GM23338 (cell line): ENCODE data around the gene ITGA4.

Experiments used
- EZH2 ChIP-seq: fragments of 200-600 bp; sonication (generic); IDR thresholded peaks from one replicate; pipeline ENCODE4 v1.8.0; 2017; ENCODE audit warnings: antibody characterized with exemption, mild to moderate bottlenecking, low read depth; ENCODE audit not compliant: unreplicated experiment
- EZH2phosphoT487 ChIP-seq: fragments of 200-600 bp; sonication (generic); IDR thresholded peaks from one replicate; pipeline ENCODE4 v1.8.1; 2018; ENCODE audit warnings: antibody characterized with exemption; ENCODE audit not compliant: unreplicated experiment
- JUNB ChIP-seq: IDR thresholded peaks from one replicate; pipeline ENCODE4 v1.6.1; 2016; ENCODE audit warnings: antibody characterized with exemption; ENCODE audit not compliant: unreplicated experiment
- NANOG ChIP-seq: IDR thresholded peaks from 2 replicates; pipeline ENCODE4 v1.6.1; 2016; ENCODE audit warnings: antibody characterized with exemption, borderline replicate concordance
- POLR2AphosphoS5 ChIP-seq: IDR thresholded peaks from 2 replicates; pipeline ENCODE4 v1.6.1; 2016; ENCODE audit warnings: antibody characterized with exemption, low read depth
- ZNF331 ChIP-seq: fragments of 250-450 bp; sonication (Bioruptor Pico); IDR thresholded peaks from 2 replicates; pipeline ENCODE4 v1.5.0; 2020; ENCODE audit warnings: low read depth, mild to moderate bottlenecking, moderate library complexity
- TF ChIP-seq, protein P1 (sequence below), 2 experiments: fragments of 200-600 bp in 1 of 2; sonication (generic) in 1 of 2; conservative IDR thresholded peaks; 2 replicates each; pipeline versions ENCODE4 v1.5.1 to v1.6.1; 2016 to 2017; ENCODE audit warnings: antibody characterized with exemption in 2 of 2, low read depth in 2 of 2, mild to moderate bottlenecking in 2 of 2, moderate library complexity in 1 of 2
- TF ChIP-seq, protein P2 (sequence below): IDR thresholded peaks from 2 replicates; pipeline ENCODE4 v1.6.1; 2016; ENCODE audit warnings: antibody characterized with exemption
- TF ChIP-seq, protein P3 (sequence below): IDR thresholded peaks from one replicate; pipeline ENCODE4 v1.6.1; 2018; ENCODE audit warnings: antibody characterized with exemption; ENCODE audit not compliant: unreplicated experiment

DNA sequence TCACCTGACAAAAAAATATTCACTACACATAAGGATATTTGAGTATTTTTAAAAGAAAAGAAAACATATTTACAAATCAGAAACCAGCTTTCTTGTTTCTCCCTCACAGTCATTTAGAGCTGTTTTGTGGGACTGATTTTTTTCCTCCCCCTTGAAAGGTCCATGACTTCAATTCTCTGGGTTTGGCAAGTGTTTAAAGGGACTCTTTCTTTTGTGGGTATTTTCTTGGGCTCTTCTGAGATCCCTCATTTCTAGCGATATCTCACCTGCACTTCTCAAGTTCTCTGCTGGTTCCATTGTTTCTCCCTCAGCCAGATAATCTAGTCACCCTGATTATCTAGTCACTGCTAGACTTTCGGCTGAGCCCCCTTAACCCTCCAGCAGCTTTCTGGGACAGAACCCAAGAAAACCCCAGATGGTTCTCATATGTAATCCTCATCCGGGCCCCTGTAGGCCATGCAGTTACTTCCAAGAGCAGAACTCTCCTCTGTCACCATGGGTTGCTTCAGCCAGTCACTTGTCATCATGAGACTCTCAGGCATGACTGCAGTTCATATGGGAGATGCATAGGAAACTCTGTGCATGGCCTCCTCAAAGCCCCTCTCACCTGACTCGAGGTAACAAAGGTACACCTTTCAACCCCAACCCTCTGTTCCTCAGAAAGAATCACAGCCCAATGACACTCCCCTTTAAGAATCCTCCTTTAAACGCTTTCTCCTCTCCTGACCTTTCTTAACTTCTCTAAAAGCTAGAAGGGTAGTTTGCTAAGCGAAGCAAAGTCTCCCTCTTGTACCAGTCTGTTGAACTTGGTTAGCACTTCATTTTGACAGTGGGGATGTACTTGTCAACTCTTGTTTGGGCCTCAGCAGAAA lies 36.7 kb upstream of the ITGA4 start:
- TF ChIP-seq POLR2AphosphoS5 = no peak
- TF ChIP-seq, protein P1, sequence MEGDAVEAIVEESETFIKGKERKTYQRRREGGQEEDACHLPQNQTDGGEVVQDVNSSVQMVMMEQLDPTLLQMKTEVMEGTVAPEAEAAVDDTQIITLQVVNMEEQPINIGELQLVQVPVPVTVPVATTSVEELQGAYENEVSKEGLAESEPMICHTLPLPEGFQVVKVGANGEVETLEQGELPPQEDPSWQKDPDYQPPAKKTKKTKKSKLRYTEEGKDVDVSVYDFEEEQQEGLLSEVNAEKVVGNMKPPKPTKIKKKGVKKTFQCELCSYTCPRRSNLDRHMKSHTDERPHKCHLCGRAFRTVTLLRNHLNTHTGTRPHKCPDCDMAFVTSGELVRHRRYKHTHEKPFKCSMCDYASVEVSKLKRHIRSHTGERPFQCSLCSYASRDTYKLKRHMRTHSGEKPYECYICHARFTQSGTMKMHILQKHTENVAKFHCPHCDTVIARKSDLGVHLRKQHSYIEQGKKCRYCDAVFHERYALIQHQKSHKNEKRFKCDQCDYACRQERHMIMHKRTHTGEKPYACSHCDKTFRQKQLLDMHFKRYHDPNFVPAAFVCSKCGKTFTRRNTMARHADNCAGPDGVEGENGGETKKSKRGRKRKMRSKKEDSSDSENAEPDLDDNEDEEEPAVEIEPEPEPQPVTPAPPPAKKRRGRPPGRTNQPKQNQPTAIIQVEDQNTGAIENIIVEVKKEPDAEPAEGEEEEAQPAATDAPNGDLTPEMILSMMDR (conservative IDR thresholded peaks at IDR 0.05; ENCODE audit: low read depth in 2 of 2) = no peak
- TF ChIP-seq EZH2phosphoT487 = no peak
- no peak for TF ChIP-seq EZH2
- TF ChIP-seq, protein P2, sequence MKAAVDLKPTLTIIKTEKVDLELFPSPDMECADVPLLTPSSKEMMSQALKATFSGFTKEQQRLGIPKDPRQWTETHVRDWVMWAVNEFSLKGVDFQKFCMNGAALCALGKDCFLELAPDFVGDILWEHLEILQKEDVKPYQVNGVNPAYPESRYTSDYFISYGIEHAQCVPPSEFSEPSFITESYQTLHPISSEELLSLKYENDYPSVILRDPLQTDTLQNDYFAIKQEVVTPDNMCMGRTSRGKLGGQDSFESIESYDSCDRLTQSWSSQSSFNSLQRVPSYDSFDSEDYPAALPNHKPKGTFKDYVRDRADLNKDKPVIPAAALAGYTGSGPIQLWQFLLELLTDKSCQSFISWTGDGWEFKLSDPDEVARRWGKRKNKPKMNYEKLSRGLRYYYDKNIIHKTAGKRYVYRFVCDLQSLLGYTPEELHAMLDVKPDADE = no peak
- TF ChIP-seq ZNF331 = no peak
- TF ChIP-seq, protein P3, sequence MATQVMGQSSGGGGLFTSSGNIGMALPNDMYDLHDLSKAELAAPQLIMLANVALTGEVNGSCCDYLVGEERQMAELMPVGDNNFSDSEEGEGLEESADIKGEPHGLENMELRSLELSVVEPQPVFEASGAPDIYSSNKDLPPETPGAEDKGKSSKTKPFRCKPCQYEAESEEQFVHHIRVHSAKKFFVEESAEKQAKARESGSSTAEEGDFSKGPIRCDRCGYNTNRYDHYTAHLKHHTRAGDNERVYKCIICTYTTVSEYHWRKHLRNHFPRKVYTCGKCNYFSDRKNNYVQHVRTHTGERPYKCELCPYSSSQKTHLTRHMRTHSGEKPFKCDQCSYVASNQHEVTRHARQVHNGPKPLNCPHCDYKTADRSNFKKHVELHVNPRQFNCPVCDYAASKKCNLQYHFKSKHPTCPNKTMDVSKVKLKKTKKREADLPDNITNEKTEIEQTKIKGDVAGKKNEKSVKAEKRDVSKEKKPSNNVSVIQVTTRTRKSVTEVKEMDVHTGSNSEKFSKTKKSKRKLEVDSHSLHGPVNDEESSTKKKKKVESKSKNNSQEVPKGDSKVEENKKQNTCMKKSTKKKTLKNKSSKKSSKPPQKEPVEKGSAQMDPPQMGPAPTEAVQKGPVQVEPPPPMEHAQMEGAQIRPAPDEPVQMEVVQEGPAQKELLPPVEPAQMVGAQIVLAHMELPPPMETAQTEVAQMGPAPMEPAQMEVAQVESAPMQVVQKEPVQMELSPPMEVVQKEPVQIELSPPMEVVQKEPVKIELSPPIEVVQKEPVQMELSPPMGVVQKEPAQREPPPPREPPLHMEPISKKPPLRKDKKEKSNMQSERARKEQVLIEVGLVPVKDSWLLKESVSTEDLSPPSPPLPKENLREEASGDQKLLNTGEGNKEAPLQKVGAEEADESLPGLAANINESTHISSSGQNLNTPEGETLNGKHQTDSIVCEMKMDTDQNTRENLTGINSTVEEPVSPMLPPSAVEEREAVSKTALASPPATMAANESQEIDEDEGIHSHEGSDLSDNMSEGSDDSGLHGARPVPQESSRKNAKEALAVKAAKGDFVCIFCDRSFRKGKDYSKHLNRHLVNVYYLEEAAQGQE = no peak
- no peak for TF ChIP-seq NANOG
- no peak for TF ChIP-seq JUNB
